ENCODE results near the gene GRAMD1B.

- TF ChIP-seq, protein P1, sequence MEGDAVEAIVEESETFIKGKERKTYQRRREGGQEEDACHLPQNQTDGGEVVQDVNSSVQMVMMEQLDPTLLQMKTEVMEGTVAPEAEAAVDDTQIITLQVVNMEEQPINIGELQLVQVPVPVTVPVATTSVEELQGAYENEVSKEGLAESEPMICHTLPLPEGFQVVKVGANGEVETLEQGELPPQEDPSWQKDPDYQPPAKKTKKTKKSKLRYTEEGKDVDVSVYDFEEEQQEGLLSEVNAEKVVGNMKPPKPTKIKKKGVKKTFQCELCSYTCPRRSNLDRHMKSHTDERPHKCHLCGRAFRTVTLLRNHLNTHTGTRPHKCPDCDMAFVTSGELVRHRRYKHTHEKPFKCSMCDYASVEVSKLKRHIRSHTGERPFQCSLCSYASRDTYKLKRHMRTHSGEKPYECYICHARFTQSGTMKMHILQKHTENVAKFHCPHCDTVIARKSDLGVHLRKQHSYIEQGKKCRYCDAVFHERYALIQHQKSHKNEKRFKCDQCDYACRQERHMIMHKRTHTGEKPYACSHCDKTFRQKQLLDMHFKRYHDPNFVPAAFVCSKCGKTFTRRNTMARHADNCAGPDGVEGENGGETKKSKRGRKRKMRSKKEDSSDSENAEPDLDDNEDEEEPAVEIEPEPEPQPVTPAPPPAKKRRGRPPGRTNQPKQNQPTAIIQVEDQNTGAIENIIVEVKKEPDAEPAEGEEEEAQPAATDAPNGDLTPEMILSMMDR (IDR thresholded peaks at IDR 0.05) = no peak
- no peak for TF ChIP-seq POLR2AphosphoS5 (IDR thresholded peaks at IDR 0.05)
- no peak for TF ChIP-seq POLR2A (IDR thresholded peaks at IDR 0.05)
- no peak for TF ChIP-seq EP300 (IDR thresholded peaks at IDR 0.05)
Measured at GRCh38 chr11:123545726-123546270, 115.7 kb downstream of the GRAMD1B start.
